SK-N-SH (cell line): ENCODE data around the gene SNCAIP. TPM values are rescaled to one million over a fixed set of nuclear protein-coding genes. Genes with fewer than 3 reads are reported as not detected.

Experiments
- CTCF ChIA-PET: fragments of 300-600, 350-600 bp; formaldehyde crosslinking; extraction: SDS; loops from one replicate; lab custom pipeline; 2021; lab: Yijun Ruan, JAX
- POLR2A ChIA-PET: fragments of 350-600 bp; sonication (Branson Sonifier 250); formaldehyde crosslinking; extraction: SDS; loops from one replicate; lab custom pipeline; 2020; ENCODE audit warnings: antibody characterized with exemption, inconsistent platforms; lab: Yijun Ruan, JAX
- DNase-seq: peaks from one replicate; pipeline ENCODE4 v3.0.0; 2012
- H2AFZ ChIP-seq: fragments of 200-600 bp; sonication (generic); 2 replicates; pipeline ENCODE4 v1.8.1; 2016; ENCODE audit warnings: antibody characterized with exemption, mild to moderate bottlenecking, low read depth
- H3F3A ChIP-seq: fragments of 200-600 bp; sonication (generic); replicated peaks from 2 replicates; pipeline ENCODE3; 2016; ENCODE audit warnings: antibody characterized with exemption, mild to moderate bottlenecking; ENCODE audit not compliant: insufficient read depth
- H3K27ac ChIP-seq, 2 experiments: fragments of 200-500 bp in 1 of 2; fragments of 200-600 bp in 1 of 2; sonication (Bioruptor generic) in 1 of 2; sonication (generic), shearing (Covaris generic) in 1 of 2; 2 replicates each; pipeline versions ENCODE4 v1.5.1 to v1.6.1; 2014 to 2016; ENCODE audit warnings: low read depth in 2 of 2, inconsistent platforms in 1 of 2, low read length in 1 of 2, mild to moderate bottlenecking in 1 of 2, mixed read lengths in 1 of 2
- H3K27me3 ChIP-seq: fragments of 200-600 bp; sonication (generic), shearing (Covaris generic); 2 replicates; pipeline ENCODE4 v1.6.1; 2016; ENCODE audit warnings: mixed run types; ENCODE audit not compliant: insufficient read depth
- H3K36me3 ChIP-seq, 2 experiments: fragments of 200-500 bp in 1 of 2; fragments of 200-600 bp in 1 of 2; sonication (Bioruptor generic) in 1 of 2; sonication (generic) in 1 of 2; replicated peaks in 1 of 2; 2 replicates each; pipeline versions ENCODE3 to v1.5.1; 2014 to 2016; ENCODE audit warnings: low read length in 1 of 2, mild to moderate bottlenecking in 1 of 2; ENCODE audit not compliant: insufficient read depth in 2 of 2, control insufficient read depth in 1 of 2
- H3K4me1 ChIP-seq, 2 experiments: fragments of 200-500 bp in 1 of 2; fragments of 200-600 bp in 1 of 2; sonication (Bioruptor generic) in 1 of 2; sonication (generic), shearing (Covaris generic) in 1 of 2; 2 replicates each; pipeline versions ENCODE4 v1.5.1 to v1.6.1; 2014 to 2016; ENCODE audit warnings: low read depth in 1 of 2, low read length in 1 of 2, mixed run types in 1 of 2; ENCODE audit not compliant: insufficient read depth in 2 of 2, control insufficient read depth in 1 of 2
- H3K4me2 ChIP-seq: fragments of 200-600 bp; sonication (generic), shearing (Covaris generic); 2 replicates; pipeline ENCODE4 v1.6.1; 2017; ENCODE audit warnings: mixed run types
- H3K4me3 ChIP-seq, 2 experiments: fragments of 200-500 bp in 1 of 2; fragments of 200-600 bp in 1 of 2; sonication (Bioruptor generic) in 1 of 2; sonication (generic), shearing (Covaris generic) in 1 of 2; 2 replicates each; pipeline versions ENCODE4 v1.5.1 to v1.8.1; 2014 to 2016; ENCODE audit warnings: low read depth in 2 of 2, inconsistent platforms in 1 of 2, low read length in 1 of 2, mild to moderate bottlenecking in 1 of 2, mixed read lengths in 1 of 2, moderate library complexity in 1 of 2
- H3K79me2 ChIP-seq: fragments of 200-600 bp; sonication (generic); 2 replicates; pipeline ENCODE4 v1.8.1; 2017; ENCODE audit warnings: mild to moderate bottlenecking; ENCODE audit not compliant: insufficient read depth
- H3K9ac ChIP-seq: fragments of 200-600 bp; sonication (generic); 2 replicates; pipeline ENCODE4 v1.6.1; 2017; ENCODE audit warnings: mixed run types
- H3K9me2 ChIP-seq: fragments of 200-600 bp; sonication (generic); 2 replicates; pipeline ENCODE4 v1.6.1; 2017; ENCODE audit warnings: mixed run types
- H3K9me3 ChIP-seq: fragments of 200-600 bp; sonication (generic); 2 replicates; pipeline ENCODE4 v1.6.1; 2017; ENCODE audit warnings: mixed run types, mild to moderate bottlenecking, moderate library complexity
- H4K20me1 ChIP-seq: fragments of 200-600 bp; sonication (generic); 2 replicates; pipeline ENCODE4 v1.6.1; 2017; ENCODE audit warnings: mild to moderate bottlenecking, mixed run types; ENCODE audit not compliant: insufficient read depth
- CHD2 ChIP-seq: fragments of 150-350 bp; IDR thresholded peaks from 2 replicates; pipeline ENCODE4 v1.6.1; 2018; ENCODE audit warnings: low read length; ENCODE audit not compliant: partially characterized antibody
- ELF1 ChIP-seq: IDR thresholded peaks from 2 replicates; pipeline ENCODE4 v1.4.0; 2012
- EP300 ChIP-seq, 2 experiments: IDR thresholded peaks; 2 replicates each; pipeline versions ENCODE4 v1.4.0 to v1.6.1; 2012; ENCODE audit warnings: borderline replicate concordance in 1 of 2, low read depth in 1 of 2, low read length in 1 of 2
- EZH2phosphoT487 ChIP-seq: fragments of 200-600 bp; sonication (generic); IDR thresholded peaks from 2 replicates; pipeline ENCODE4 v1.6.1; 2017; ENCODE audit warnings: low read depth, mixed run types, mild to moderate bottlenecking, antibody characterized with exemption, moderate library complexity, borderline replicate concordance
- JUND ChIP-seq: IDR thresholded peaks from 2 replicates; pipeline ENCODE4 v1.4.0; 2012
- MXI1 ChIP-seq: IDR thresholded peaks from 2 replicates; pipeline ENCODE4 v1.6.1; 2012; ENCODE audit warnings: mild to moderate bottlenecking, low read depth, low read length, improper control_type of control experiment
- NRF1 ChIP-seq: IDR thresholded peaks from 2 replicates; pipeline ENCODE4 v1.6.1; 2012; ENCODE audit warnings: low read depth, mild to moderate bottlenecking, low read length
- RAD21 ChIP-seq: IDR thresholded peaks from 2 replicates; pipeline ENCODE4 v1.6.1; 2012; ENCODE audit warnings: mild to moderate bottlenecking, low read length
- REST ChIP-seq: IDR thresholded peaks from 2 replicates; pipeline ENCODE4 v1.6.1; 2012; ENCODE audit warnings: mild to moderate bottlenecking, low read depth, low read length, moderate library complexity
- RXRA ChIP-seq: IDR thresholded peaks from 2 replicates; pipeline ENCODE4 v1.4.0; 2012; ENCODE audit warnings: low read depth, mild to moderate bottlenecking, borderline replicate concordance
- SIN3A ChIP-seq: IDR thresholded peaks from 2 replicates; pipeline ENCODE4 v1.6.1; 2012; ENCODE audit warnings: low read depth, mild to moderate bottlenecking, low read length, moderate library complexity, borderline replicate concordance
- SMC3 ChIP-seq: IDR thresholded peaks from 2 replicates; pipeline ENCODE4 v1.6.1; 2012; ENCODE audit warnings: low read depth, low read length, improper control_type of control experiment
- TCF12 ChIP-seq: IDR thresholded peaks from 2 replicates; pipeline ENCODE4 v1.4.0; 2012
- TEAD4 ChIP-seq: IDR thresholded peaks from 2 replicates; pipeline ENCODE4 v1.4.0; 2012; ENCODE audit warnings: mild to moderate bottlenecking, borderline replicate concordance; ENCODE audit not compliant: insufficient read depth
- USF1 ChIP-seq: IDR thresholded peaks from 2 replicates; pipeline ENCODE4 v1.4.0; 2012; ENCODE audit warnings: low read depth, borderline replicate concordance
- USF2 ChIP-seq: fragments of 150-350 bp; IDR thresholded peaks from 2 replicates; pipeline ENCODE4 v1.6.1; 2017; ENCODE audit warnings: antibody characterized with exemption, low read length, low read depth, borderline replicate concordance
- WGBS: methylation state at CpG from one replicate; pipeline ENCODE4 v1.1.6; 2017; ENCODE audit warnings: low lambda C conversion rate; 5-methylcytosine and 5-hydroxymethylcytosine counted together
- polyA plus RNA-seq, 3 experiments: library from polyadenylated mRNA; depleted of rRNA; stranded (reverse); fragments of >200 nt; gene quantifications; 2 replicates each; pipeline ENCODE4 v1.2.3, GENCODE V29; 2012

The SNCAIP gene
- polyA plus RNA-seq, 1 of the 3 experiments (the other 2 are of a cell fraction): not detected

- no peaks in the 10 kb centered on the region for H3F3A ChIP-seq
- no peak overlapping the region for H3K9ac ChIP-seq
- TF ChIP-seq SIN3A (no peak), RAD21 (no peak), USF2 (no peak), CHD2 (no peak), NRF1 (no peak), MXI1 (no peak), TEAD4 (no peak), ELF1 (no peak), EZH2phosphoT487 (no peak)
- H3K9me3 ChIP-seq: no peaks in the 10 kb centered on the region
- WGBS: 32% methylated on average over 2 of the region's 2 CpGs
- CTCF ChIA-PET: interaction anchor here (1.0 to 1.2 kb wide), 3 partner anchors 10 to 195 kb away, joined by 3 read pairs; no protein-coding TSS in a partner anchor
- no peak overlapping the region for H3K27ac ChIP-seq
- H3K4me1 ChIP-seq: no peaks in the 10 kb centered on the region; a peak in 1 of 4 replicates
- no peaks in the 10 kb centered on the region for H4K20me1 ChIP-seq
- no peak overlapping the region for H3K4me3 ChIP-seq
- no peaks in the 10 kb centered on the region for H3K27me3 ChIP-seq
- no peaks in the 10 kb centered on the region for H3K9me2 ChIP-seq
- no peaks in the 10 kb centered on the region for H3K36me3 ChIP-seq
- H2AFZ ChIP-seq: no peak overlapping the region
- H3K4me2 ChIP-seq: no peak overlapping the region
- H3K79me2 ChIP-seq: no peaks in the 10 kb centered on the region
- POLR2A ChIA-PET: no interaction called here
- no peak for DNase-seq
Measured at GRCh38 chr5:122304471-122305215, 7.4 kb upstream of the SNCAIP start.

GRCh38 chr5:122306461-122306860, 5.6 kb upstream of the SNCAIP start:
- no peak overlapping the region for H3K9ac ChIP-seq
- WGBS: 12% methylated on average over 2 of the region's 2 CpGs
- H3K79me2 ChIP-seq: no peaks in the 10 kb centered on the region
- POLR2A ChIA-PET: no interaction called here
- no peaks in the 10 kb centered on the region for H3F3A ChIP-seq
- H3K36me3 ChIP-seq: no peaks in the 10 kb centered on the region
- no peak overlapping the region for H3K27ac ChIP-seq
- no peak overlapping the region for H2AFZ ChIP-seq
- H3K27me3 ChIP-seq: peaks cover 10% of the 10 kb centered on the region
- TF ChIP-seq USF1 (no peak), REST (no peak), JUND (no peak), TCF12 (no peak), EP300 (IDR thresholded peaks at IDR 0.05; ENCODE audit: borderline replicate concordance in 1 of 2, low read depth in 1 of 2, low read length in 1 of 2) (no peak), SMC3 (no peak), RXRA (no peak), SIN3A (no peak), NRF1 (no peak), RAD21 (no peak)
- no peaks in the 10 kb centered on the region; a peak in 1 of 4 replicates for H3K4me1 ChIP-seq
- no peak for DNase-seq
- CTCF ChIA-PET: no interaction called here
- H3K4me2 ChIP-seq: no peak overlapping the region
- H3K9me2 ChIP-seq: no peaks in the 10 kb centered on the region
- no peaks in the 10 kb centered on the region for H4K20me1 ChIP-seq
- H3K4me3 ChIP-seq: no peak overlapping the region
- no peaks in the 10 kb centered on the region for H3K9me3 ChIP-seq
